GM13976 (cell line): ENCODE measurements around the gene TAF4.

Experiments
- DNase-seq: peaks from one replicate; pipeline ENCODE4 v3.0.0; 2012; ENCODE audit warnings: low spot score
- CTCF ChIP-seq: IDR thresholded peaks from 2 replicates; pipeline ENCODE4 v1.5.1; 2012; ENCODE audit warnings: borderline replicate concordance, mild to moderate bottlenecking; ENCODE audit not compliant: insufficient read depth; ENCODE audit errors: extremely low read depth, missing control alignments, control extremely low read depth
- in situ Hi-C: fragments of 300-500 bp; cut with MboI; formaldehyde crosslinking; loops from one replicate; pipeline ENCODE4 v1.12.0; 2022; ENCODE audit warnings: low sequenced_read_pairs, mixed read lengths, inconsistent platforms; ENCODE audit not compliant: unreplicated experiment

The TAF4 gene

GRCh38 chr20:61964675-61965605 is 100.7 kb downstream of the TAF4 start:
- in situ Hi-C loops, result no loop called here
- no peak for TF ChIP-seq CTCF
- no peak for DNase-seq

- TF ChIP-seq CTCF, result no peak
- no peak for DNase-seq
- in situ Hi-C loops, result no loop called here
Observed at GRCh38 chr20:61963885-61964674, 101.6 kb downstream of the TAF4 start.

GRCh38 chr20:61963149-61963548 is 102.5 kb downstream of the TAF4 start:
- no peak for TF ChIP-seq CTCF
- in situ Hi-C loops, result no loop called here
- DNase-seq, result no peak

GRCh38 chr20:61960836-61961235 is 104.8 kb downstream of the TAF4 start:
- DNase-seq, result no peak
- in situ Hi-C loops, result no loop called here
- no peak for TF ChIP-seq CTCF

- no peak for DNase-seq
- in situ Hi-C loops, result no loop called here
Observed at GRCh38 chr20:61958773-61959700, 106.6 kb downstream of the TAF4 start.

More at GRCh38 chr20:61958773-61959700, 106.6 kb downstream of the TAF4 start:
- TF ChIP-seq CTCF, result no peak
